Lower leg skin (tissue), 3 donors: Measurements from ENCODE around the gene SNRK.

Experiments
- CTCF ChIP-seq, 3 donors: fragments of 450-650 bp; IDR thresholded peaks; one replicate each; pipeline ENCODE4 v1.5.1; 2016; ENCODE audit warnings: antibody characterized with exemption in 3 of 3, mild to moderate bottlenecking in 3 of 3, moderate library complexity in 2 of 3
- POLR2A ChIP-seq, 2 donors: fragments of 450-650 bp; IDR thresholded peaks; one replicate each; pipeline ENCODE4 v1.6.1; 2016 to 2017; ENCODE audit warnings: antibody characterized with exemption in 2 of 2, mild to moderate bottlenecking in 1 of 2, moderate library complexity in 1 of 2

- no peak for TF ChIP-seq CTCF (IDR thresholded peaks at IDR 0.05)
- no peak for TF ChIP-seq POLR2A (IDR thresholded peaks at IDR 0.05)
These were observed 38.2 kb upstream of the SNRK start for GRCh38 chr3:43248185-43248583.
